Smooth muscle cell (in vitro differentiated cells): Measurements from ENCODE around the gene RAMACL. TPM values are rescaled to one million over a fixed set of nuclear protein-coding genes. Genes with fewer than 3 reads are reported as not detected.

Source experiments
- DNase-seq: peaks from one replicate; lab custom pipeline; 2025; ENCODE audit not compliant: unreplicated experiment; lab: John Stamatoyannopoulos, UW
- H2AFZ ChIP-seq: fragments of 200-600 bp; sonication (generic); 2 replicates; pipeline ENCODE4 v1.6.0; 2016; ENCODE audit warnings: antibody characterized with exemption, low read depth, mild to moderate bottlenecking
- H3F3A ChIP-seq: fragments of 200-600 bp; sonication (generic); 2 replicates; pipeline ENCODE4 v1.6.0; 2017; ENCODE audit warnings: antibody characterized with exemption, low read depth
- H3K27ac ChIP-seq: fragments of 200-600 bp; sonication (generic); 2 replicates; pipeline ENCODE4 v1.5.1; 2016; ENCODE audit warnings: low read depth, mild to moderate bottlenecking
- H3K27me3 ChIP-seq: fragments of 200-600 bp; sonication (generic); 2 replicates; pipeline ENCODE4 v1.6.1; 2016; ENCODE audit warnings: low read depth, mild to moderate bottlenecking
- H3K36me3 ChIP-seq: fragments of 200-600 bp; sonication (generic); 2 replicates; pipeline ENCODE4 v1.5.1; 2016; ENCODE audit warnings: low read depth
- H3K4me1 ChIP-seq: fragments of 200-600 bp; sonication (generic); 2 replicates; pipeline ENCODE4 v1.5.1; 2016; ENCODE audit warnings: low read depth
- H3K4me2 ChIP-seq: fragments of 200-600 bp; sonication (generic); 2 replicates; pipeline ENCODE4 v1.6.0; 2016; ENCODE audit warnings: mild to moderate bottlenecking
- H3K4me3 ChIP-seq: fragments of 200-600 bp; sonication (generic); 2 replicates; pipeline ENCODE4 v1.5.1; 2016; ENCODE audit warnings: mild to moderate bottlenecking
- H3K79me2 ChIP-seq: fragments of 200-600 bp; sonication (generic); 2 replicates; pipeline ENCODE4 v1.6.0; 2016; ENCODE audit warnings: low read depth, mild to moderate bottlenecking
- H3K9ac ChIP-seq: fragments of 200-600 bp; sonication (generic); 2 replicates; pipeline ENCODE4 v1.6.0; 2016; ENCODE audit warnings: low read depth
- H3K9me3 ChIP-seq: fragments of 200-600 bp; sonication (generic); replicated peaks from 2 replicates; pipeline ENCODE4 v1.5.1; 2016; ENCODE audit warnings: low read depth
- H4K20me1 ChIP-seq: fragments of 200-600 bp; sonication (generic); 2 replicates; pipeline ENCODE4 v1.6.0; 2016; ENCODE audit warnings: low read depth
- WGBS: methylation state at CpG from one replicate; pipeline ENCODE4 v1.1.7; 2016; ENCODE audit warnings: low lambda C conversion rate; 5-methylcytosine and 5-hydroxymethylcytosine counted together
- polyA plus RNA-seq: library from polyadenylated mRNA; unstranded; fragments of >200 nt; fragmentation: Nextera tagmentation; extraction: Ambion mirVana; gene quantifications from 2 replicates; pipeline ENCODE4 v1.2.1, GENCODE V29; 2016
- total RNA-seq: library from RNA; depleted of rRNA; stranded (reverse); fragments of >200 nt; gene quantifications from 2 replicates; pipeline ENCODE4 v1.2.3, GENCODE V29; 2014
- TF ChIP-seq, protein P1 (sequence below): fragments of 200-600 bp; sonication (generic); IDR thresholded peaks from 2 replicates; pipeline ENCODE4 v1.5.1; 2017; ENCODE audit warnings: borderline replicate concordance, mild to moderate bottlenecking, antibody characterized with exemption; ENCODE audit not compliant: insufficient read depth, poor library complexity, severe bottlenecking

Gene RAMACL
- total and polyA plus RNA-seq, 2 experiments from 2014 or later, result 0.13 to 0.14 TPM

DNA sequence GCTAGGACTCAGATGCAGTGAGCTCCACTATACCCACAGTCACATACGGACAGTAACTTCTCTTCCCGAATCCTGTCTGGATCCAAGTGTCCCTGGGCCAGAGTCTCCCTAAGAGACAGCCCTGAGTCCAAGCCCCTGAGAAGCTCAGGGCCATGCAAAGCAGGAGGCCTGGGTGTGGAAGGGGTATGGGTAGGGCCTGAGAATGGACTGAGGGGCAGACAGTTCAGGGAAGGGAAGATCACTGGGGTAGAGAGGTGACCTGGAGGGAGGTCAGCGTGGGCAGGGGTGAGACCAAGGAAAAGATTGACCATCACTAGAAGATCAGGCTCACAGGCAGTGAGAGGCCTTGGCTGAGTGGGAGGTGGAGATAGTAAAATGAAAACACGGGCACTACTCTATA, 31.8 kb upstream of the RAMACL start:
- WGBS, result 96% methylated on average over 4 of the region's 4 CpGs
- Histone ChIP-seq H3K4me3 (no peak overlapping the region), H3K27ac (no peak overlapping the region), H3F3A (no peaks in the 10 kb centered on the region), H3K9me3 (no peaks in the 10 kb centered on the region), H3K36me3 (no peaks in the 10 kb centered on the region), H4K20me1 (no peaks in the 10 kb centered on the region), H3K79me2 (peaks cover 16% of the 10 kb centered on the region), H3K9ac (no peak overlapping the region), H3K27me3 (no peaks in the 10 kb centered on the region), H3K4me1 (peaks cover 6% of the 10 kb centered on the region), H2AFZ (no peak overlapping the region), H3K4me2 (no peak overlapping the region)
- TF ChIP-seq, protein P1, sequence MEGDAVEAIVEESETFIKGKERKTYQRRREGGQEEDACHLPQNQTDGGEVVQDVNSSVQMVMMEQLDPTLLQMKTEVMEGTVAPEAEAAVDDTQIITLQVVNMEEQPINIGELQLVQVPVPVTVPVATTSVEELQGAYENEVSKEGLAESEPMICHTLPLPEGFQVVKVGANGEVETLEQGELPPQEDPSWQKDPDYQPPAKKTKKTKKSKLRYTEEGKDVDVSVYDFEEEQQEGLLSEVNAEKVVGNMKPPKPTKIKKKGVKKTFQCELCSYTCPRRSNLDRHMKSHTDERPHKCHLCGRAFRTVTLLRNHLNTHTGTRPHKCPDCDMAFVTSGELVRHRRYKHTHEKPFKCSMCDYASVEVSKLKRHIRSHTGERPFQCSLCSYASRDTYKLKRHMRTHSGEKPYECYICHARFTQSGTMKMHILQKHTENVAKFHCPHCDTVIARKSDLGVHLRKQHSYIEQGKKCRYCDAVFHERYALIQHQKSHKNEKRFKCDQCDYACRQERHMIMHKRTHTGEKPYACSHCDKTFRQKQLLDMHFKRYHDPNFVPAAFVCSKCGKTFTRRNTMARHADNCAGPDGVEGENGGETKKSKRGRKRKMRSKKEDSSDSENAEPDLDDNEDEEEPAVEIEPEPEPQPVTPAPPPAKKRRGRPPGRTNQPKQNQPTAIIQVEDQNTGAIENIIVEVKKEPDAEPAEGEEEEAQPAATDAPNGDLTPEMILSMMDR, result no peak
- DNase-seq, result no peak

DNA sequence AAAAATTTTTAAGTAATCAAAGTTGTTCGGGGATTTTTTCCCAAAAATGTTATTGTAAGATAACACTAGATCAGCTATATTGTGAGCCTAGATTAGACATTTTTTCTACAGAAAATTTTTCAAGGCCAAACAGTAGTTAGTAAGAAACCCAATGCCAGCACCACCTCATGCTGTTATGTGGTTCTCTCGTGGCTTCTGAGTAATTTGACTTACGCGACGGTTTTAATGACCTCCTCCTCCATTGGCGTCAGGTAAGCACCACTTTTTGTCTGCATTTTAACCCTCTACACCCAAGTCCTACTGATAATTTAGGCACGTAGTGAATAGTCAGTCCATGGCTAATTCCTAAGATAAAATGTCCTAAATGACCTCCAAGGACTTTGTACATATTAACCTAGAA, 30.9 kb upstream of the RAMACL start:
- TF ChIP-seq, protein P1, result no peak
- H3K9me3 ChIP-seq, result no peaks in the 10 kb centered on the region
- H4K20me1 ChIP-seq, result no peaks in the 10 kb centered on the region
- H3K36me3 ChIP-seq, result no peaks in the 10 kb centered on the region
- no peak overlapping the region for H3K9ac ChIP-seq
- H2AFZ ChIP-seq, result no peak overlapping the region
- no peak overlapping the region for H3K27ac ChIP-seq
- 90% methylated on average over 7 of the region's 7 CpGs for WGBS
- no peaks in the 10 kb centered on the region for H3F3A ChIP-seq
- H3K27me3 ChIP-seq, result no peaks in the 10 kb centered on the region
- DNase-seq, result no peak
- no peak overlapping the region for H3K4me3 ChIP-seq
- no peak overlapping the region for H3K4me2 ChIP-seq
- peaks cover 6% of the 10 kb centered on the region for H3K4me1 ChIP-seq
- peaks cover 15% of the 10 kb centered on the region for H3K79me2 ChIP-seq

DNA sequence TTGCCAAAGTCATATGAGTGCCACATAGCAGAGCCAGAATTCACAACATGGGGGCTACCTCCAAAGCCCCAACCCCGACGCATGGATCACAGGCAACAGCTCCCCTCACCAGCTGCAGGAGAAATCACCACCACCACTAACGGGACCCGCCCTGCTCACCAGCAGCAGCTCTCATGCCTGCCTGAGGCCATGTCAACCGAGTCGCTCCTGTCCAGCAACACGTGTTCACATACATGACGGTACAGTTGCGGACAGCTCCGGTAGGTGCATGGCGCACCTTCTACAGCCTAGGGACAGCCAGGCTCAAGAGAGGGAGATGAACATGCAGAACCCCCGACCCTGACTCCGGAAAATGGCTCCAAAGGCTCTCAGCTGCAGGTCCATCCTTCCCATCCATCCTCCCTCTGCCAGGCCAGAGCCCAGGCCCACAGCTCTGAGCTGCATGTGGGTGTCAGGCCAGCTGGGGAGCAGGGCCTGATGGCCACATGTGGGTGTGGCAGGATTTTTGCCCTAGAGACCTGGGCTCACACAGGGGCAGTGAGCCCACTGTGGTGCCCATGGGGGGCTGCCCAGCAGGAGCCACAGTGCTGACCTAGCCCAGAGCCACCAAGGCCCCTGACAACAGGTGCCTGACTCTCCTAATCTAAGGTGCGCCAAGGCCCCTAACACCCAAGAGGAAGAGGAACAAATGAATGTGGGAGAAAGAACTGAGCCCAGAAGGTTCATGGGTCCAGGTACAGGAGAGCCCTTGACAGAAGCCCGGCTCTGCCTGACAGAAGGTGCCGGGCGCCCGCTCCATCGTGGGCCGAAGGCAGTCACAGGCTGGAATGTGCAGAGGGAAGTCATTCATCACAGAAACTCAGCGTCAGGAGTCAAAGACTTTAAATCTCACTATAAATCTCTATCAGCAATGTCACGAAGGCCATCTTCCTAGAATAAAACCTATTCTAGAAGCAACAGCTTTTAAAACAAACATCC, 30.1 kb upstream of the RAMACL start:
- Histone ChIP-seq H3K9ac (no peak overlapping the region), H2AFZ (no peak overlapping the region), H3K9me3 (no peaks in the 10 kb centered on the region), H3K4me2 (no peak overlapping the region), H3K79me2 (peaks cover 15% of the 10 kb centered on the region), H4K20me1 (no peaks in the 10 kb centered on the region), H3K27ac (no peak overlapping the region), H3F3A (no peaks in the 10 kb centered on the region), H3K4me3 (no peak overlapping the region), H3K4me1 (peaks cover 6% of the 10 kb centered on the region), H3K36me3 (no peaks in the 10 kb centered on the region), H3K27me3 (no peaks in the 10 kb centered on the region)
- no peak for DNase-seq
- TF ChIP-seq, protein P1, result no peak
- WGBS, result 94% methylated on average over 20 of the region's 22 CpGs
